WTC11 (cell line): ENCODE results near the gene SELENOI.

ENCODE experiments used
- CREM ChIP-seq: sonication (generic); formaldehyde crosslinking; IDR thresholded peaks from 2 replicates; pipeline ENCODE4 v1.8.1; 2022; ENCODE audit warnings: mild to moderate bottlenecking, missing genetic modification reagents, moderate library complexity
- HMGXB4 ChIP-seq: sonication (generic); formaldehyde crosslinking; IDR thresholded peaks from 2 replicates; pipeline ENCODE4 v1.8.1; 2023; ENCODE audit warnings: mild to moderate bottlenecking, moderate library complexity, missing genetic modification reagents
- NR3C1 ChIP-seq: sonication (generic); formaldehyde crosslinking; conservative IDR thresholded peaks from 2 replicates; pipeline ENCODE4 v1.8.1; 2023; ENCODE audit warnings: low read depth, mild to moderate bottlenecking, missing genetic modification reagents
- TEAD4 ChIP-seq: sonication (generic); formaldehyde crosslinking; IDR thresholded peaks from 2 replicates; pipeline ENCODE4 v1.8.0; 2022; ENCODE audit warnings: mild to moderate bottlenecking, missing genetic modification reagents
- TF ChIP-seq, protein P1 (sequence below): sonication (generic); formaldehyde crosslinking; IDR thresholded peaks from 2 replicates; pipeline ENCODE4 v1.8.0; 2023; ENCODE audit warnings: missing genetic modification reagents, mild to moderate bottlenecking, borderline replicate concordance
- TF ChIP-seq, protein P2 (sequence below): fragments of 200-600 bp; IDR thresholded peaks from 2 replicates; pipeline ENCODE4 v1.8.0; 2022; ENCODE audit warnings: antibody characterized with exemption
- TF ChIP-seq, protein P3 (sequence below): fragments of 250-450 bp; sonication (Bioruptor Pico); IDR thresholded peaks from 2 replicates; pipeline ENCODE4 v2.1.2; 2022; ENCODE audit warnings: mild to moderate bottlenecking, moderate library complexity

DNA sequence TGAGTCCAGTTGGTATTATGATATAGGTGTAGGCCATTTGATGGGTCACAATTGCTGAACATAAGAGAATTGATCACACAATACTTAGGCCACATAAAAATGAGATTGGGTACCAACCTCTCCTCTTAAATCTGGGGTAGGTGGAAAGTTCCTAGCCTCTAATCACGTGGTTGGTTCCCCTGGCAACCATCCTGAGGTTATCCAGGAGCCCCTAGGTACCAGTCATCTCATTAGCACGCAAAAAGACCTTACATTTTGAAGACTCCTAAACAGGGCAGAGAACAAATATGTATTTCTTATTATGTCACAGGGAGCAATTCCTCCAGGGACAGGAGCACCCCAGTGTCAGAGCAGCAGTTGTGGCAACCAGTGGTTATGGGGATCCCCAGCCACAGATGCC lies 12.7 kb upstream of the SELENOI start:
- TF ChIP-seq HMGXB4 (CRISPR knock-in tag) (no peak), TEAD4 (CRISPR knock-in tag) (no peak), CREM (CRISPR knock-in tag) (no peak), NR3C1 (no peak)
- TF ChIP-seq, protein P1, sequence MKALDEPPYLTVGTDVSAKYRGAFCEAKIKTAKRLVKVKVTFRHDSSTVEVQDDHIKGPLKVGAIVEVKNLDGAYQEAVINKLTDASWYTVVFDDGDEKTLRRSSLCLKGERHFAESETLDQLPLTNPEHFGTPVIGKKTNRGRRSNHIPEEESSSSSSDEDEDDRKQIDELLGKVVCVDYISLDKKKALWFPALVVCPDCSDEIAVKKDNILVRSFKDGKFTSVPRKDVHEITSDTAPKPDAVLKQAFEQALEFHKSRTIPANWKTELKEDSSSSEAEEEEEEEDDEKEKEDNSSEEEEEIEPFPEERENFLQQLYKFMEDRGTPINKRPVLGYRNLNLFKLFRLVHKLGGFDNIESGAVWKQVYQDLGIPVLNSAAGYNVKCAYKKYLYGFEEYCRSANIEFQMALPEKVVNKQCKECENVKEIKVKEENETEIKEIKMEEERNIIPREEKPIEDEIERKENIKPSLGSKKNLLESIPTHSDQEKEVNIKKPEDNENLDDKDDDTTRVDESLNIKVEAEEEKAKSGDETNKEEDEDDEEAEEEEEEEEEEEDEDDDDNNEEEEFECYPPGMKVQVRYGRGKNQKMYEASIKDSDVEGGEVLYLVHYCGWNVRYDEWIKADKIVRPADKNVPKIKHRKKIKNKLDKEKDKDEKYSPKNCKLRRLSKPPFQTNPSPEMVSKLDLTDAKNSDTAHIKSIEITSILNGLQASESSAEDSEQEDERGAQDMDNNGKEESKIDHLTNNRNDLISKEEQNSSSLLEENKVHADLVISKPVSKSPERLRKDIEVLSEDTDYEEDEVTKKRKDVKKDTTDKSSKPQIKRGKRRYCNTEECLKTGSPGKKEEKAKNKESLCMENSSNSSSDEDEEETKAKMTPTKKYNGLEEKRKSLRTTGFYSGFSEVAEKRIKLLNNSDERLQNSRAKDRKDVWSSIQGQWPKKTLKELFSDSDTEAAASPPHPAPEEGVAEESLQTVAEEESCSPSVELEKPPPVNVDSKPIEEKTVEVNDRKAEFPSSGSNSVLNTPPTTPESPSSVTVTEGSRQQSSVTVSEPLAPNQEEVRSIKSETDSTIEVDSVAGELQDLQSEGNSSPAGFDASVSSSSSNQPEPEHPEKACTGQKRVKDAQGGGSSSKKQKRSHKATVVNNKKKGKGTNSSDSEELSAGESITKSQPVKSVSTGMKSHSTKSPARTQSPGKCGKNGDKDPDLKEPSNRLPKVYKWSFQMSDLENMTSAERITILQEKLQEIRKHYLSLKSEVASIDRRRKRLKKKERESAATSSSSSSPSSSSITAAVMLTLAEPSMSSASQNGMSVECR (CRISPR knock-in tag), result no peak
- TF ChIP-seq, protein P2, sequence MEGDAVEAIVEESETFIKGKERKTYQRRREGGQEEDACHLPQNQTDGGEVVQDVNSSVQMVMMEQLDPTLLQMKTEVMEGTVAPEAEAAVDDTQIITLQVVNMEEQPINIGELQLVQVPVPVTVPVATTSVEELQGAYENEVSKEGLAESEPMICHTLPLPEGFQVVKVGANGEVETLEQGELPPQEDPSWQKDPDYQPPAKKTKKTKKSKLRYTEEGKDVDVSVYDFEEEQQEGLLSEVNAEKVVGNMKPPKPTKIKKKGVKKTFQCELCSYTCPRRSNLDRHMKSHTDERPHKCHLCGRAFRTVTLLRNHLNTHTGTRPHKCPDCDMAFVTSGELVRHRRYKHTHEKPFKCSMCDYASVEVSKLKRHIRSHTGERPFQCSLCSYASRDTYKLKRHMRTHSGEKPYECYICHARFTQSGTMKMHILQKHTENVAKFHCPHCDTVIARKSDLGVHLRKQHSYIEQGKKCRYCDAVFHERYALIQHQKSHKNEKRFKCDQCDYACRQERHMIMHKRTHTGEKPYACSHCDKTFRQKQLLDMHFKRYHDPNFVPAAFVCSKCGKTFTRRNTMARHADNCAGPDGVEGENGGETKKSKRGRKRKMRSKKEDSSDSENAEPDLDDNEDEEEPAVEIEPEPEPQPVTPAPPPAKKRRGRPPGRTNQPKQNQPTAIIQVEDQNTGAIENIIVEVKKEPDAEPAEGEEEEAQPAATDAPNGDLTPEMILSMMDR, result no peak
- TF ChIP-seq, protein P3, sequence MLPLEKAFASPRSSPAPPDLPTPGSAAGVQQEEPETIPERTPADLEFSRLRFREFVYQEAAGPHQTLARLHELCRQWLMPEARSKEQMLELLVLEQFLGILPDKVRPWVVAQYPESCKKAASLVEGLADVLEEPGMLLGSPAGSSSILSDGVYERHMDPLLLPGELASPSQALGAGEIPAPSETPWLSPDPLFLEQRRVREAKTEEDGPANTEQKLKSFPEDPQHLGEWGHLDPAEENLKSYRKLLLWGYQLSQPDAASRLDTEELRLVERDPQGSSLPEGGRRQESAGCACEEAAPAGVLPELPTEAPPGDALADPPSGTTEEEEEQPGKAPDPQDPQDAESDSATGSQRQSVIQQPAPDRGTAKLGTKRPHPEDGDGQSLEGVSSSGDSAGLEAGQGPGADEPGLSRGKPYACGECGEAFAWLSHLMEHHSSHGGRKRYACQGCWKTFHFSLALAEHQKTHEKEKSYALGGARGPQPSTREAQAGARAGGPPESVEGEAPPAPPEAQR (CRISPR knock-in tag), result no peak
